MM.1S (cell line): Measurements from ENCODE around the gene C1orf74.

Experiments used
- EZH2 ChIP-seq: fragments of 300-600 bp; sonication (generic); optimal IDR thresholded peaks from 2 replicates; pipeline ENCODE3; 2017; ENCODE audit warnings: low read depth, mild to moderate bottlenecking, antibody characterized with exemption, low read length, mixed read lengths
- TF ChIP-seq, protein P1 (sequence below): fragments of 300-600 bp; sonication (generic); IDR thresholded peaks from 2 replicates; pipeline ENCODE4 v1.5.1; 2016; ENCODE audit warnings: antibody characterized with exemption, low read length, mixed read lengths

DNA sequence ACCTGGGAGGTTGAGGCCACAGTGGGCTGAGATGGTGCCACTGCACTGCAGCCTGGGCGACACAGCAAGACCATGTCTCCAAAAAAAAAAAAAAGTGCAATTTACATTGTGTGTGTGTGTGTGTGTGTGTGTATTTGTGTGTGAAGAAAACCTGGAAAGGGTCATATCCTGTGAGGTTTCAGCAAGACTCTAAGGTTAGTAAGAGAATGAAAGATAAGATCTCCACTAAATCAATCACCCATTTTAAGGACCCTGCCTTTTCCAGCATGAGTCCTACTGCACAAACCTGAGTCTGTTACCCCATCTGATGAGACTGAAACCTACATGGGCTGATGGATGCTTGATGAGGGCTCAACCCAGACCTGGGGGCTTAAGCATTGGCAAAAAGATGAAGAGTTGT is 4.9 kb upstream of the C1orf74 start:
- no peak for TF ChIP-seq EZH2
- TF ChIP-seq, protein P1, sequence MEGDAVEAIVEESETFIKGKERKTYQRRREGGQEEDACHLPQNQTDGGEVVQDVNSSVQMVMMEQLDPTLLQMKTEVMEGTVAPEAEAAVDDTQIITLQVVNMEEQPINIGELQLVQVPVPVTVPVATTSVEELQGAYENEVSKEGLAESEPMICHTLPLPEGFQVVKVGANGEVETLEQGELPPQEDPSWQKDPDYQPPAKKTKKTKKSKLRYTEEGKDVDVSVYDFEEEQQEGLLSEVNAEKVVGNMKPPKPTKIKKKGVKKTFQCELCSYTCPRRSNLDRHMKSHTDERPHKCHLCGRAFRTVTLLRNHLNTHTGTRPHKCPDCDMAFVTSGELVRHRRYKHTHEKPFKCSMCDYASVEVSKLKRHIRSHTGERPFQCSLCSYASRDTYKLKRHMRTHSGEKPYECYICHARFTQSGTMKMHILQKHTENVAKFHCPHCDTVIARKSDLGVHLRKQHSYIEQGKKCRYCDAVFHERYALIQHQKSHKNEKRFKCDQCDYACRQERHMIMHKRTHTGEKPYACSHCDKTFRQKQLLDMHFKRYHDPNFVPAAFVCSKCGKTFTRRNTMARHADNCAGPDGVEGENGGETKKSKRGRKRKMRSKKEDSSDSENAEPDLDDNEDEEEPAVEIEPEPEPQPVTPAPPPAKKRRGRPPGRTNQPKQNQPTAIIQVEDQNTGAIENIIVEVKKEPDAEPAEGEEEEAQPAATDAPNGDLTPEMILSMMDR = no peak
